Astrocyte of the cerebellum (primary cell): ENCODE data around the gene OPRM1.

Experiments used
- DNase-seq: peaks from one replicate; pipeline ENCODE4 v3.0.0-alpha.2; 2011; ENCODE audit warnings: low read depth
- H3K4me3 ChIP-seq: 2 replicates; pipeline ENCODE4 v1.5.1; 2011; ENCODE audit warnings: mild to moderate bottlenecking, low read depth, low read length, moderate library complexity
- in situ Hi-C: cut with HindIII; loops from 2 replicates; pipeline ENCODE4 v1.10.0; 2017; ENCODE audit warnings: low sequenced_read_pairs
- TF ChIP-seq, protein P1 (sequence below): IDR thresholded peaks from 2 replicates; pipeline ENCODE4 v1.5.1; 2012; ENCODE audit warnings: low read length, low read depth, moderate library complexity, mild to moderate bottlenecking; ENCODE audit errors: missing control alignments

Gene OPRM1

DNA sequence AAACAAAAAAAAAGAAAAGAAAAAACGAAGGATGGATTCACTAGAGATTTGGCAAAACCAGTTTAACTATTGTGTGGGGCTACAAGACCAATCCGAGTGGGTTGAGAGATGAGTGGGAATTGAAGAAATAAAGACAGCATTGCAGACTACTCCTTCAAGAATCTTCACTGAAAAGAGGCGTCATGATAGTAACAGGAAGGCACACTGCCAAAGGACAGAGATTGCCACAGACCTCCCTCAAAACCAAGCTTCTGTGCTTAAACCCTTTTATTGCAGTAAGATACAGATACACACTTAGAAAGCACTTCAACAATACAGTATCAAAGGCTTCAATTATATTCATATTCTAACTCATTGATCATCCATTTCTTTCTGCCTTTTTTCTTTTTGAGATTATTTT, 213.6 kb downstream of the OPRM1 start:
- in situ Hi-C loops: no loop called here
- no peak for DNase-seq
- TF ChIP-seq, protein P1, sequence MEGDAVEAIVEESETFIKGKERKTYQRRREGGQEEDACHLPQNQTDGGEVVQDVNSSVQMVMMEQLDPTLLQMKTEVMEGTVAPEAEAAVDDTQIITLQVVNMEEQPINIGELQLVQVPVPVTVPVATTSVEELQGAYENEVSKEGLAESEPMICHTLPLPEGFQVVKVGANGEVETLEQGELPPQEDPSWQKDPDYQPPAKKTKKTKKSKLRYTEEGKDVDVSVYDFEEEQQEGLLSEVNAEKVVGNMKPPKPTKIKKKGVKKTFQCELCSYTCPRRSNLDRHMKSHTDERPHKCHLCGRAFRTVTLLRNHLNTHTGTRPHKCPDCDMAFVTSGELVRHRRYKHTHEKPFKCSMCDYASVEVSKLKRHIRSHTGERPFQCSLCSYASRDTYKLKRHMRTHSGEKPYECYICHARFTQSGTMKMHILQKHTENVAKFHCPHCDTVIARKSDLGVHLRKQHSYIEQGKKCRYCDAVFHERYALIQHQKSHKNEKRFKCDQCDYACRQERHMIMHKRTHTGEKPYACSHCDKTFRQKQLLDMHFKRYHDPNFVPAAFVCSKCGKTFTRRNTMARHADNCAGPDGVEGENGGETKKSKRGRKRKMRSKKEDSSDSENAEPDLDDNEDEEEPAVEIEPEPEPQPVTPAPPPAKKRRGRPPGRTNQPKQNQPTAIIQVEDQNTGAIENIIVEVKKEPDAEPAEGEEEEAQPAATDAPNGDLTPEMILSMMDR: no peak
- no peak overlapping the region for H3K4me3 ChIP-seq

GRCh38 chr6:154257067-154257466, 218.0 kb downstream of the OPRM1 start:
- no peak for DNase-seq
- H3K4me3 ChIP-seq: no peak overlapping the region
- TF ChIP-seq, protein P1: no peak
- in situ Hi-C loops: no loop called here

GRCh38 chr6:154258064-154258757, 219.2 kb downstream of the OPRM1 start:
- no peak for DNase-seq
- in situ Hi-C loops: no loop called here
- TF ChIP-seq, protein P1: no peak
- H3K4me3 ChIP-seq: no peak overlapping the region

GRCh38 chr6:154261688-154262397, 222.8 kb downstream of the OPRM1 start:
- no peak for DNase-seq
- TF ChIP-seq, protein P1: no peak
- in situ Hi-C loops: no loop called here

DNA sequence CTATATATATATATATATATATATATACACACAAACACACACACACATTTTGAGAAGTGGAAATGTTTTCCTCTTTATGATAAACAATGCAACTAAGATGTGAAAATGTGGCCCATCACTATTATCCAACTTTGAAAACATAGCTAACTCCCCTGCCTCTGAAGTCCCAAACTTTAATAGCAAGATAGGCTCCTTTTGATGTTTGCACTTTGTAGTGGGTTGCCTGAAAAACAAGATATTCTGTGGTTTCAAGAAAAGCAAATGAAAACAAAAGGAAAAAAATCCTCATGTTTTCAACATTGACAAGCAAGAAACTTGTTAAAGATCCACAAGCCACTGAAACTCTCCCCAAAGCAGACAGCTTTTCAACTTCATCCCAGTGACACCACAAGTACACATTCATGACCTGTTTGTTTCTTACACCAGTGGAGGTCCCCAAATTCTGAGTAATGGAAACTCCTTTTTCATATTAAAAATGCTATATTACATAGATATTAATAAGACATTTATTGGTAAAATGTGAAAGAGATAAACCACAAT, 227.6 kb downstream of the OPRM1 start:
- TF ChIP-seq, protein P1: no peak

More at GRCh38 chr6:154261688-154262397, 222.8 kb downstream of the OPRM1 start:
- H3K4me3 ChIP-seq: no peak overlapping the region

GRCh38 chr6:154267508-154268106, 228.6 kb downstream of the OPRM1 start:
- in situ Hi-C loops: no loop called here
- DNase-seq: no peak
- no peak overlapping the region for H3K4me3 ChIP-seq
- TF ChIP-seq, protein P1: no peak

More for the DNA sequence above, 227.6 kb downstream of the OPRM1 start:
- in situ Hi-C loops: no loop called here
- no peak overlapping the region for H3K4me3 ChIP-seq
- no peak for DNase-seq
